Mesodermal cell (in vitro differentiated cells): ENCODE results near the gene C19orf25.

Experiments used
- H3K27ac ChIP-seq: 2 replicates; pipeline ENCODE4 v1.7.0; 2013; ENCODE audit warnings: mild to moderate bottlenecking, low read depth, low read length, moderate library complexity; ENCODE audit not compliant: severe bottlenecking
- H3K36me3 ChIP-seq: 2 replicates; pipeline ENCODE4 v1.7.1; 2013; ENCODE audit warnings: mild to moderate bottlenecking, low read length, moderate library complexity; ENCODE audit not compliant: control insufficient read depth, insufficient read depth
- H3K4me1 ChIP-seq: one replicate; pipeline ENCODE4 v1.7.1; 2013; ENCODE audit warnings: mild to moderate bottlenecking, low read length; ENCODE audit not compliant: insufficient read depth, control insufficient read depth, poor library complexity, severe bottlenecking
- H3K4me3 ChIP-seq: 2 replicates; pipeline ENCODE4 v1.7.0; 2013; ENCODE audit warnings: low read length, control low read depth, mild to moderate bottlenecking; ENCODE audit not compliant: insufficient read depth, poor library complexity, severe bottlenecking; ENCODE audit errors: extremely low read depth
- H3K9me3 ChIP-seq: 2 replicates; pipeline ENCODE4 v1.7.1; 2013; ENCODE audit warnings: mild to moderate bottlenecking, low read length, moderate library complexity; ENCODE audit not compliant: control insufficient read depth
- WGBS, 2 experiments: methylation state at CpG; one replicate each; pipeline ENCODE4 v1.1.5; 2013; ENCODE audit warnings: missing lambda C conversion rate in 2 of 2; ENCODE audit not compliant: insufficient coverage in 2 of 2; 5-methylcytosine and 5-hydroxymethylcytosine counted together

C19orf25 gene

DNA sequence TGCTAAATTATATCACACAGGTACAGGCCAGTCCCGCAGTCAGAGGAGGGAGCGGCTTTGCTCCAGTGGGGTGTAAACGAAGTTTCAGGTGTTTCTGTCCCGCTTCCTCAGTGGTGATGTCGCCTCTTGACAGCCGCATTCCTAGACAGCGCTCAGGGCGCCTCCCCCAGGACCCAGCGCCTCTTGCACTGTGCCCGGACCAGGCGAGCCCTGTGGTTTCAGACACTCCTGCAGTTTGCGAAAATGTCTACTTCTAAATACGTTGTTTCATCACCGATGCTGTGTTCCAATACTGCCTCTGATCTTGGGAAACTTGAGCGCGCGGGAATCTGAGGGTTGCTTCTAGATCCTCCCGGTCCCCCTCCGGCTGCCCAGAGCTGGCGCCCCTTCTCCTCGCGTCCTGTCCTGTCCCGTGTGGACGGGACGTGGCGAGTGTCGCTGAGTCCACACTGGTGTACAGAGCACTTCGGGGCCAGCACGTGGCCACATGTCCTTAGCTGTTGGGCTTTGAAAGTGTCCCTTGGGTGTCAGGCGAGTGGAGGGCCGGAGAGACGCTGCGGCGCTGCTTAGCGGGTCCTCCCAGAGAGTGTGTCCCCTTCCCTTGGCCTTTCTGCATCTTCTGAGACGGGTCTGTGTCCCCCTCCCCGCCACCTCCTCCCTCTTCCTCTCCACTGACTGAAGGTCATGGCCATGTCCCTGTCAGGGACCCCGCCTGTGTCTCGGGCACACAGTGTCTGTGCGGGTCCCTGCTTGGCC is 55.4 kb downstream of the C19orf25 start:
- Histone ChIP-seq H3K4me1 (no peaks in the 10 kb centered on the region), H3K9me3 (no peaks in the 10 kb centered on the region), H3K27ac (no peak overlapping the region), H3K4me3 (no peak overlapping the region), H3K36me3 (peaks cover 91% of the 10 kb centered on the region)
- WGBS, 2 experiments = 96 to 97% methylated on average over 37 to 39 of the region's 40 CpGs
